Measurements from ENCODE around the gene C1orf53.

Gene C1orf53

DNA sequence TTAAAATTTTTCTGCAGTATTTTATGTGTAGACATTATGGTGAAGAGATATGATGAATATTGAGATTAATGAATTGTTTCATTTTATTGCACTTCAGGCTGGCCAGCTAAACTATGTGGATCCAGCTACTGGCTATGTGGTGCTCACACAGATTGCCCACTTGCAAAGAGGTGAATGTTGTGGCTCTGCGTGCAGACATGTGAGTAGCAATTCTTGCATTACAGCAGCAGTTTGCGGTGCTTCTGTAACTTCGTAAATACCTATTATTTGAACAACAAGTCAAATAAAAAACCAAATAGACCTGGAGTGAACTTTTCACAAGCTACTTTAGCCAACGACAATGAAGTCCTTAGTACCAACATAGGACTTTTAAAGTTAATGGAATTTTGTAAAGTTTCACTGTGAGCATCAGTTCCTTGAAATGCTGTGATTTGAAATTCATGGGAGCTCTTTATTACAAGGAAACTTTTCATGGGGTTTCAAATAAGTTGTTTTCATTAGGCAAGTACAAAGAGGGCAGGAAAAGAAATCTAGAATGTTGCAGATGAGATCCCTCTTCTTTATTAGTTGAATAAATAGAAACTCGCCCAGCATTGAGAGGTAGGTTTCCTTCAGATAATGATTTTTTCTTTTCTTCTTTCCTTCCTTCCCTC is 3.4 kb downstream of the C1orf53 start:
- no peak for FAIRE-seq
- no peak for DNase-seq (ENCODE audit: extremely low spot score, insufficient read length, low read depth)

DNA sequence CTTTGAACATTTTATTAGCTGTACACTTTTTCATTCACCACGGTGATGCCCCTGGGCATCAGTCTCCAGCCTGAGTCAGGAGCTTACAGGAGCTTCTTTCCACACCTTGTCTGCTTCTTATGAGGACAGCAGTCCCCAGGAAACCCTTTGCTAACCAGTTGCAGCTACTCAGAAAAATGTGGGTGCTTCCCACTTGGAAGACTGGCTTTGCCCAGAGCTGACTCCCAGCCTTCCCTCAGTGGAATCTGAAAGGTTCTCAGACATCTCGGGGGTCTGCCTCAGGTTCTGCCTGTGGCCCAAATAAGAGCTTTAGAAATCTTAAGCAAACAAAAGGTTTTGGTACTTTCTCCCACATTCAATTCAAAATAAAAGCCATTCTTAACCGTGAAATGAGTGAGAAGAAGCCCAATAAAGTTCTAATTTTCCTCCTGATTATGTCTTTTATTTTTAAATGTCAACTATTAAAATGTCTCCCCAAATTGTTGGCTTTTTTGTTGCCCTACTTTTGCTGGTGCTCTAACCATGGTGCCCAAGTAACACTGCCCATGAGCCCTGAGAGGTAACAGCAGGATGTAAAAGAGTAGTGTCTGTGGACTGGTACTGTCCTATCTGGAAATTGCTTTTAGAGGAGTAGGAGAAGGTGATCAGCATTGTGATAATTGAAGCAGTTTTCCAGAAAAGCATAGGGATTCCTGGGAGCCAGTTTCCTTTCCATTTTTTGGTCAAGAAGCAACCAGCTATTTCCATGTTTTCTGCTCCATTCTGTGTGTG is 5.6 kb downstream of the C1orf53 start:
- FAIRE-seq (no peak), DNase-seq (ENCODE audit: extremely low spot score, insufficient read length, low read depth) (no peak)

DNA sequence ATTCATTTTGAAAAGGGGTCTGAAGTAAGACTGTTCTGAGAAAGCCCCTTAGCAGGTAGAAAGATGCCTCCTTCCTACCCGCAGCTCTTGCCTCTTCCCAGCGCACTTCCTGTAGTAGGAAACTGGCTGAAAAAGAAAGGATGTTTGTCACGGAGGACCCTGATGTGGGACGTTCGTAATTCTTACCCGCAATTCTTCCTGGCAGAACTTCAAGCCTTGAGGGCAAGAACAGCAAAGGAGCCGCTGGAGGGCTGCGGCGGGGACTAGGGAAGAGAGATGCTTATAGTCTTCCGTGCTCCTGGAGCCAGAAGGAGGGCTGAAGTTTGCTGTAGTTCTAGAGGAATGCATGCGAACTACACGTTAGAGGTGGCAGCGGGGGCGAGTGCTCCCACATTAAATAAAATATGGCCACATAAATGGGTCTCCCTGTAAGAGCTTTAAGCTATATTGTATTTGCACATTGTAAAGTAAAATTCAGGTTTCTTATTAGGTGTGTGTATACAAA is 6.3 kb downstream of the C1orf53 start:
- DNase-seq (ENCODE audit: extremely low spot score, insufficient read length, low read depth) (no peak), FAIRE-seq (no peak)

DNA sequence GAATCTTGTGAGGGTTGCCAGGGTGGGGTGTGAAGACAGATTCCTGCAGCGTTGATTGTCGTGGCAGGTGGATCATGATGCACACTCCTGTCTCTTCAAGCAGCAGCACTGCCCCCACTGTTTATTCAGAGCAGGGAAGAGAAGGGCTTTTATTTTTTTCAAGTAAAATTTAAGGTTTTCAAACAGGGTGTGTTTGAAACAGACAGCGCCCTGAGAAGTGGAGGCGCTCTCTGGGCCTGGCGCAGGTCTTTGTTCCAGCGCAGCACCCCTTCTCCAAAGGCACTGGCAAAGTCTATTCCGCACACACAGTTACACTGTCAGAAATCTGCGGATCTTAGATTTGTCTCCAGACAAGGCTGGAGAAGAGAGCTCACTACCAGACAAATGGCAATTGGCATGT is 7.0 kb downstream of the C1orf53 start:
- FAIRE-seq (no peak), DNase-seq (ENCODE audit: extremely low spot score, insufficient read length, low read depth) (no peak)

DNA sequence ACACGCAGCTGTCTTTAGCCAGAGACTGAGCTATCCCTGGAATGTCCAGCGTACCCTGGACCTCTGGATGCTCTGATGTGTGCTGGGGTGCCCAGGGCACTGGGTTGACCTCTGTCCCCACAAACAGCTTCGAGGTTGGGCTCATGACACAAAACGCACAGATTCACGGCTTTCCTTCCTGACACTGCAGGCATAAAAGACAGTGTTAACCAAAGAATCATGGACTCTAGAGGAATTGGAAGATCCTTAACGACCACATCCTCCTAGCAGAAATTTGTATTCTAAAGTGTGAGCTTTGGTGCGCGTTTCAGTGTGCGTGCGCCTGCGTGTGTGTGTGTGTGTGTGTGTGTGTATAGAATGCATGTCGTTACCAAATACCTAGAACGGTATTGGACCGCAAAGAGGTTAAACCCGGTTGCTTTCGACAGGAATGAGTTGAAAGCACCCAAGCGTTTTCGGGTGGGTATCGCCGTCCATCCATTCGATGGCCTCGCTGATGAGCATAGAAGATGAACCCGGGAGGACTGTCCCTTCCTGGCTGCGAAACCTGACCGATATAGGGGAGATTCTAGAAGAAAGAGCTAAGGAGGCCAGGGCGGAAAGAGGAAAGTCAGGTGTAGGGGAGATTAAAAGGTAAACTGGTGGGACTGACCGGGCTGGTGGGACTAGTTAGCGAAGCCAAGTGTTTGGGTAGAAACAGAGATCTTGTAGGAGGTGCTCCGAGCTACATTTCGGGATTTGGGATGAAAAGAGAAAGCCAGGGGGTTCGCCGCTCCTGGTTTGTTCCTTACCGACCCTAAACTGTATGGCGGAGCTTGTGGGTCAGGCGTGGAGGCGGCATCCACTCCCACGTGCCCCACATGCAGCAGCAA is 7.9 kb downstream of the C1orf53 start:
- FAIRE-seq = no peak

DNA sequence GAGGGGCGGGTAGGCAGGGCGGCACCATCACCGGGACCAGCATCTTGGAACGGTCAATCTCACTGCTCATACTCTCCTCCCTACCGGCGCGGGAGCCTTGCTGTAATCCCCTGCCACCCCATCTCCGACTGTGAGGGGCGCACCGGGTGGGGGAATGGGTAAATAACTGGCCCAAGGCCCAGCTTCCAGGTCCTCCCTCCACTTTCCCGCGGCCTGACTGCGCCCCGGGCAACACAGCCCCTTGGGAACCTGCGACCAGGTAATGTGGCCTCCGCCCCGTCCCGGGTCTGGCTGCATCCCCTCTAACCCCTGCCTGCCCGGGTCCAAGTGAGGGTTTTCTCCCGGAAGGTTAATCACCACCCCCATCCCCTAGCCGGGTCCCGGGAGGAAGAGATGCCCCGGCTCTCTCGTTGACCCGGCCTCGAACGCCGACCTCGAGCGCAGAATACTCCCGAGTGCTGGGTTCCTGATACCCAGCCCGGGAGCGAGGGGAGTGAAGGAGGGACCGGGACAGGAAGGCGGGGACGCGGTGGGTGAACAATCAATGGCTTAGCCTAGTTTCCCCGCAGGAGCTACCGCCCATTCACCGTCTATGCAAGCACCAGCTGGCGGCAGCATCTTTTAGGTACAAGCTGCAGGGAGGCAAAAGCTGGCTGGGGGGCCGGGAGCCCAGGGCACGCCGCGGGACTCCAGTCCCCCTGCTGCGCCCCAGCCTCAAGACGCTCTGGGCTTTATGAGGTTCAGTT is 8.9 kb downstream of the C1orf53 start:
- FAIRE-seq = no peak

More for the DNA sequence above, 7.9 kb downstream of the C1orf53 start:
- no peak for DNase-seq (ENCODE audit: extremely low spot score, insufficient read length, low read depth)

DNA sequence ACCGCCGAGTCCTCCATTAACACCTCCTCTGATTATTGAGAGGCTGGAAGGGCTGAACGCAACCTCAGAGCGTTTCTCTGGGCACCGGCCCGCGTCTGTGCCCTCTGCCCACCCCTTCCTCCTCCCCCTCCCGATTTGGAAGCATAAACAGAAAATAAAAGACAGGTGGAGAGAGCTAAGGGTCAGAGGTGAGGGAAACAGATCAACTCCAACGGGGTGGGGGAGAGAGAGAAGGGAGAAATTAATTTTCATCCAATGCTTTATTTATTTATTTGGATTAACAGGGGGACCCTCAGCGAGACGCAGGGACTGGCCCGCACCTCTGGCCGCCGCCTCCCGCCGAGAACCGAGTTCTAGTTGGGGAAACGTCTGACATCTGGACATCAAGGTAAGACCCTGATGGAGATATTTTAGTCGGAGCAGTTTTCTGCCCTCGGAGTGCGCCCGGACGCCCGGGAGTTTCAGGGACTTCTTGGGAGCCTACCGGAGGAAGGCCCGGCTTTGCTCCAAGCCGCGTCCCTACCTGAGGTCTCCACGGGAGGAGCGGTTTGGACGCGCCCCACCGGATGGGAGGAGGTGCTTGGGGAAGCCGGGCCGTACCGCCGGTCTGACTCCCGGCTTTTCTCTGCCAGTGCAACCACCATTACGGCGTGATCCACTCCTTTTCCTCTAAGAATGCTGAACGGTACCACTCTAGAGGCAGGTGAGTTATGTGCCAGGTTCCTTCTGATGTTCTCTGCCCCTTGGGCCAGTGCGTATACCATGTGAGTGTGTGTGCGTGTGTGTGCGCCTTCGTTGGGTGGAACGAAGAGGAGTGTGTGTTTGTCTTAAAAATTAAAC is 9.6 kb downstream of the C1orf53 start:
- DNase-seq (ENCODE audit: extremely low spot score, insufficient read length, low read depth) (no peak), FAIRE-seq (no peak)

More for the DNA sequence above, 8.9 kb downstream of the C1orf53 start:
- no peak for DNase-seq (ENCODE audit: extremely low spot score, insufficient read length, low read depth)

DNA sequence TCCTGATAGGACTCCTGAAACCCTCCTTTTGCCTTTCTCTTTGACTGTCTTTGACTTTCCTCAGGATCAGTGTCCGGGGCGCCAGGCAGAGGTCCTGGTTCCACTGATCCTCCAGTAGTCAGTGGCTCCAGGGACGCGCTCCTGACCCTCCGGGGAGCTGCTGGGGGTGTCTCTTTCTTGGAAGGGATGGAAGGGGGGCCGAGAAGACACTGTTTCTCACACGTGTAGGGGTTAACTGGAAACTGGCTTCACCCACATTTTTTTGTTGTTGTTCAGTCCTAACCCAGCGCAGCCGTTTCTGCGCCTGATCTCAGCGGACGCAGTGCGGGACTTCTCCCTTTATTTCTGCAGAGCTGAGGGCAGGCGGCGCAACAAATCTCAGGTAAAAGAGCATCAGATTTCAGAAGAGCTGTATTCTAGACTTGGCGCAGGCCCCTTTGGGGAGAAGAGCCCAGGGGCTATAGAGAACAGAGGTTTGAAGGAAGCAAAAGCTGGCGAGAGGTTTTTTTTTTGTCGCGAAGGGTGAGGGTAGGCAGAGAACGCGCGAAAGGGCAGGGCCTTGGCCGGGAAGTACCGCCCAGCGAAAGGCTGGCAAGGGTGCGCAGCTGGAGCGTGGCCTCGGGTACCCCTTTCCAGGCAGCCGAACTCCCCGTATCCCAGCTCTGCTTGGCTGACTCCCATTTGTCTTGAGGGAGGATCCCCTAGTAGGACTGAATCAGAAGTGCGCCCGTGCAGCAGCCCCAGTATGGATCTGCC is 10.5 kb downstream of the C1orf53 start:
- FAIRE-seq (no peak), DNase-seq (ENCODE audit: extremely low spot score, insufficient read length, low read depth) (no peak)

DNA sequence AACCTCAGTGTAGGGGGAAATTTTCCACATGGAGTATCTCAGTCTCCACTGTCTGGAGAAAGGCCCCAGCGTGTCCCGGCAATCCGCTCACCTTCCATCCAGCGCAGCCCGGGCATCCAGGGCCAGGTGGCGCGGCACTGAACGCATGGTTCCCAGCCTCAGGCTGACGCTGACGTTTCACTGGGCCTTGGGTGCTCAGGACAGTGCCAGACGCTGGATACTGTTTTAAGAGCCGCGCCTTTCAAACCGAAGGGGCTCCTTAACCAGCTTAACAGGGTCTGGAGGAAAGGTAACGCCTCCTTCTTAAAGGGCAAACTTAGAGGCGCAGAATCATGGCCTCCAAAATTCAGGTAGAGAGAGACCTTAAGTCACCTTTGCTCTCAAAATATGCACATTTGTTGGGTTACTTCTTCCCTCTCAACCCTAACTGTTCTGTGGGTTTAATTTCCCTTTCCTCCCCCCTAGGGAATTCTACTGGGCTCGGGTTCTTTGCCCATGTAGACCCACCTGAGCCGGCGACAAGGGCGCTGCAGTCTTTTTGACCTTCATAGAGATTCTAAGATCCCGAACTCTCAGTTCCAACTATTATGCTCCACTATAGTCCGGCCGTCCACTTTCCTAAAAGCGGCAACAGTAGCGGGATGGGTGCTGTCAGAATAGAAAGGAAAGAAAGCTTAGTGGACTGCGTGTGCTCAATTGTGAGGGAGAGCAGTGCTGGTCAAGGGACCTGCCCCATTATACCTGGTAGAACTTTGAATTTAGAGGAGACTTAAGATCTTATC is 11.3 kb downstream of the C1orf53 start:
- DNase-seq (ENCODE audit: extremely low spot score, insufficient read length, low read depth) (no peak), FAIRE-seq (no peak)

DNA sequence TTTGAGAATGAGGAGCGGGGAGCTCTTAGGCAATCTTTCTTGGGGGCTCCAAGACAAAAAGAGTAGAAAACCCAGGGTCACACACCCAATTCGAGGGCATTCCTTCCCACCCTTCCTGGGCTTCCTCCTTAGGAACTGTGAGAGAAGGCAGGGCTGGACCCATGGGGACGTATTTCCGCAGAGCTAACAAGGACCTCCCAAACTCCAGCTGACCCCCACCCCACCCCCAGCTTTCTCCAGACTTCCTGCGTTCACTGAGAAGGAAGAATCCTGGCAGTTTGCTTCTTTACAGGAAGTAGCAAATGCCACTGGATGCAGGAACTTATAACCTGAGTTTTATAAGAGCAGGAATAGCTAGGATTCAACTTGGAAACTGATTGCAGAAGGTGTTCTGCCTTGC is 12.1 kb downstream of the C1orf53 start:
- DNase-seq (ENCODE audit: extremely low spot score, insufficient read length, low read depth) = no peak

DNA sequence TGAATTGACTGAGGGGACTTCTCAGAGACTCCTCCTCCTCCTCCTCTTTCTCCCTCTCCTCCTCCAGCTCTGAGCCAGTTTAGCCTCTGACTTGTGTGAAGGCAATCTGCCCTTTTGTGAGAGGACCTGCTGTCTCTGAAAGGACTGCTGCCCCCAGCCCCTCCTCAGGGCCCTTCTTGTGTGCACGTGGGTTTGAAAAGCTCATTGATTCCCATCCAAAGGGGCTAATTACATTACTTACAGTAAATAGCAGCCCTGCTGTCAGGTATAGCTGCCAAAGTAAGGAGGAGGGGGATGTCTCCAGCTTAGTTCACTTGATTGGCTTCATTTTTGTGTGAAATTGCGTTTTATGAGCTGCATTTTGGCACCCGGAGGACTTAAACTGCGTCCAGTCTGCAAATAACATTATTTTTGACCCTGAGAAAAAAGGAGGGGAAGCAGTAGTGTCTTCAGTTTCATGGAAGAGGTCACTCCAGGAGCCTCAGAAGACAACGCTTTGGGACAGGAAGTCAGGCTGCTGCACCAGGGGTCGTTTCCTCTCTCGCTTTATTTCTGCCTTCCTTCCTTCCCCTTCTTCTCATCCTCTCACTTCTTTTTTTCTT is 12.9 kb downstream of the C1orf53 start:
- FAIRE-seq (no peak), DNase-seq (ENCODE audit: extremely low spot score, insufficient read length, low read depth) (no peak)

More for the DNA sequence above, 12.1 kb downstream of the C1orf53 start:
- no peak for FAIRE-seq

DNA sequence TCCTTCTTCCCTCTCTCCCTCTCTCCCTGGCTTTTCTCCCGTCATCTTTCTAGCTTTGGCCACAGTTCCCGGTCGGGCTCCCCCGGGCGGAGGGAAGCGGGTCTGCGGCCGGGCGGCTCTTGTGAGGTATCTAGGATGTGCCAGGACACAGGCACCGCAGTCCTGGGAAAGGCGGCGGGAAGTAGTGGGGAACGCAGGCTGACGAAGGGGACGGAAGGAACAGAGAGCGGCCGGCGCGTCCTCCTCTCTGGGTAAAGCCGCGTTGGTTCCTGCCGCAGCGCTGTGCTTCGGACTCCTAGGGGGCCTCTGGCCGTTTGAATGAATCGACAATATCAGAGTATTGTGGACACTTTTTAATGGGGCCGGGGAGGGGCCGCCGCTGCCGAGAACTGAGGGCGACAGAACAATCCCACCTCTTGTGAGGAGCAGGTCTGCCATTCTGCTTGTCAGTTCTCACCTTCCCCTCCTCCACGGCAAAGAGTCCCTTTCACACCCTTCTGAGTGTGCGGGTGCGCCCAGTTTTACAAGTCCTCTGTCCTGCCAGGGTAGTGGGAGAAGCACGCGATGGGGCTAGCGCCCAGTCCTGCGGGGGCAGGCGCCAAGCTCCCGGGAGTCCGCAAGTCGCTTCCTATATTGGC is 13.6 kb downstream of the C1orf53 start:
- no peak for DNase-seq (ENCODE audit: extremely low spot score, insufficient read length, low read depth)
- no peak for FAIRE-seq

DNA sequence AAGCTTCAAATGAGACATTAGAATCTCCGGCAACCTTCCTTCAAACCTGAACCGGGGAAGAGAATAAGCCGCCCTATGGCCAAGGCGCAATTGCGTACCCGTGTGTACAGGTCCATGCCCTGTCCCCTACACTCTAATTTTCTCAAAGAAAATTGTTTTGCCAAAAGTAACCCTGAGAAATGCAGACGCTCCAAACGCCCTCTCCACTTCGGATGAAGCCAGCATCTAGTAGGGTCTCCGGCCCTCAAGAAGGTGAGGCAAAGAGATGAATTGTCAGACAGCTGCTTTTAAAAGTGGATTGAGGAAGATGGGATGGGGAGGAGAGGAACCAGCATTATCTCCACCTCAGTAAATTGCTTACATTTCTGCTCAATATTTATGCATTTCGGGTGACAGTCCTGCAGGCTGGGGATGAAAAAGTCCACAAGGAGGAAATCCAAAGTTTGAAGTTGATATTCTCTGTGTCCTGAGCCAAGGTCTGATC is 14.1 kb downstream of the C1orf53 start:
- DNase-seq (ENCODE audit: extremely low spot score, insufficient read length, low read depth) (no peak), FAIRE-seq (no peak)

DNA sequence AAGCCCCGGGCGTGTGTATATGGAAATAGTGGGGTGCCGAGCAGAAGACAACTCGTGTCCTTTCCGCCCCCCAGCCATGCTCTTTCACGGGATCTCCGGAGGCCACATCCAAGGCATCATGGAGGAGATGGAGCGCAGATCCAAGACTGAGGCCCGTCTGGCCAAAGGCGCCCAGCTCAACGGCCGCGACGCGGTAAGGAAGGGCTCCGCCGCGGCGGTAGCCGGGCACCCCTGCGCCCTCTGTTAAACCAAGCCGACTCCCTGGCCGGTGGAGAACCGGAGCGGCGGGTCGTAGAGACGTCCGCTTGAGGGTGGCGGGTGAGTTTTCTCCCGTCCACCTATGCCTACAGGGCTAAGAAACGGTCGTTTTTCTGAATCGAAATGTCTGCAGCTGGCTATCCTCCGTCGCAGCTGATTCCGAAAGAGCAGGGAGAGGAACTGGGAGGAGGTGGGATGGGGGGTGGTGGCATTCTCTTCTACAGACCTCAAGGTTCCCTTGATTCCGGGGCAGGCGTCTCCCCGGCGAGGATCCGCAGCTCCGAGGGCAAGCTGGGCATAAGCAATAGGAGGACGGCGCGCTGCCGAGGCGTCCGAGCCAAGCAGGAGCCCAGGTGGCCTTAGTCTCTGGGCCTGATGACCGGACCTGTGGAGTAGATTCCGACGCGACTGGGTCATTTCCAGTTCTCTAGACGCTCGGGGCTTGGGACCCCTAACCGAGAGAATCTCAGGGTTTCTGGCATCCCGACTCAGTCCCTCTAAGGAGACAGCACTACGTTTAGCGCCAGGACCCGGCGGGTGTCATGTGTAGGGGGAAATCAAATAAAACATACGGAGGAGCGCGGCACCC is 15.6 kb downstream of the C1orf53 start:
- DNase-seq (ENCODE audit: extremely low spot score, insufficient read length, low read depth) (no peak), FAIRE-seq (no peak)

DNA sequence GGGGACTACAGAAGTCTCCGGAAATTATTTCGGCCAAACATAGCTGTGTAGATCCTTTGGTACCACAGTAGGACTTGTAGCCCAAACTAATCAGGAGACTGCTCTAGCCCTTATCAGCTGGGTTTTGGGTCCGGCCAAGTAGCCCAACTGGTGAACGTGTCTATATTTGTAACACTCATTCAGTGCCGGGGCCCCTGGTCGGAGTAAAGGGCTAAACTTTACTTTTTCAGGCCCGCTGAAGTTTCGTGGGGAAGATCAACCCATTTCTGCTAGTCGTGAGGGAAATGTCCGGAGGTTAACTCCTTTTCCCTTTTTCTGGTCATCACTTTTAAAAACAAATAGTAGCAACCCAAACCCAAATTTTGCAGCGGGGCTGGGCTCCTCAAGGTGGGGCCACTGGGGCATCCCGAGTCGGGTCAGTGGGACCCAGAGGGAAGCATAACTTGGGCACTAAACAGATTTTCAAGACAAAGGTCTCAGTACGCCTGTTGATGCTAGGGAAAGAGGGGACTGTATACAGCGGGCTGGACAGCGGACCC is 16.4 kb downstream of the C1orf53 start:
- DNase-seq (ENCODE audit: extremely low spot score, insufficient read length, low read depth) (no peak), FAIRE-seq (no peak)
